Cerebellar cortex (tissue), 1 donor: ENCODE measurements around the gene PXYLP1.

Experiments used
- DNase-seq: peaks from one replicate; pipeline ENCODE4 v3.0.0-alpha.2; 2015; ENCODE audit warnings: low spot score

Gene PXYLP1

GRCh38 chr3:141328286-141329166 is 96.9 kb downstream of the PXYLP1 start:
- no peak for DNase-seq

GRCh38 chr3:141330235-141330634 is 98.6 kb downstream of the PXYLP1 start:
- DNase-seq: no peak

- DNase-seq: no peak
Measured at GRCh38 chr3:141330718-141331376, 99.2 kb downstream of the PXYLP1 start.

- DNase-seq: no peak
Measured at GRCh38 chr3:141331377-141332318, 100.0 kb downstream of the PXYLP1 start.

GRCh38 chr3:141332416-141332815 is 100.8 kb downstream of the PXYLP1 start:
- DNase-seq: no peak

- DNase-seq: no peak
Measured at GRCh38 chr3:141333836-141334626, 102.4 kb downstream of the PXYLP1 start.

GRCh38 chr3:141334627-141335250 is 103.1 kb downstream of the PXYLP1 start:
- DNase-seq: no peak

GRCh38 chr3:141335531-141336061 is 104.0 kb downstream of the PXYLP1 start:
- no peak for DNase-seq

- DNase-seq: no peak
Measured at GRCh38 chr3:141336672-141337522, 105.3 kb downstream of the PXYLP1 start.

- no peak for DNase-seq
Measured at GRCh38 chr3:141337523-141337854, 105.9 kb downstream of the PXYLP1 start.

- DNase-seq: no peak
Measured at GRCh38 chr3:141337991-141338390, 106.4 kb downstream of the PXYLP1 start.

GRCh38 chr3:141338881-141339280 is 107.3 kb downstream of the PXYLP1 start:
- DNase-seq: no peak

- no peak for DNase-seq
Measured at GRCh38 chr3:141341536-141341935, 109.9 kb downstream of the PXYLP1 start.

- DNase-seq: no peak
Measured at GRCh38 chr3:141342386-141342785, 110.8 kb downstream of the PXYLP1 start.

- DNase-seq: no peak
Measured at GRCh38 chr3:141343077-141343476, 111.5 kb downstream of the PXYLP1 start.

GRCh38 chr3:141343865-141344271 is 112.2 kb downstream of the PXYLP1 start:
- no peak for DNase-seq
